NB4 (cell line): ENCODE measurements around the gene FARP1.

Source experiments
- DNase-seq: peaks from one replicate; pipeline ENCODE4 v3.0.0; 2010; ENCODE audit warnings: low read depth
- H3K4me3 ChIP-seq: one replicate; pipeline ENCODE4 v1.5.1; 2011; ENCODE audit warnings: mild to moderate bottlenecking, low read depth, low read length, moderate library complexity
- CTCF ChIP-seq: IDR thresholded peaks from one replicate; pipeline ENCODE4 v1.5.1; 2012; ENCODE audit warnings: low read depth, low read length
- MAX ChIP-seq: IDR thresholded peaks from 2 replicates; pipeline ENCODE4 v1.6.1; 2011; ENCODE audit warnings: low read depth, low read length
- MYC ChIP-seq: IDR thresholded peaks from 2 replicates; pipeline ENCODE4 v1.6.1; 2011; ENCODE audit warnings: low read depth, low read length
- POLR2A ChIP-seq: IDR thresholded peaks from 2 replicates; pipeline ENCODE4 v1.6.1; 2011; ENCODE audit warnings: mild to moderate bottlenecking; ENCODE audit not compliant: insufficient read length; ENCODE audit errors: extremely low read depth

Gene FARP1

GRCh38 chr13:98234348-98234747, 91.5 kb downstream of the FARP1 start:
- TF ChIP-seq MAX, result no peak
- TF ChIP-seq MYC, result no peak
- TF ChIP-seq CTCF, result no peak
- TF ChIP-seq POLR2A, result no peak
- DNase-seq, result no peak
- no peak overlapping the region for H3K4me3 ChIP-seq

GRCh38 chr13:98236197-98236596, 93.3 kb downstream of the FARP1 start:
- no peak for DNase-seq
- no peak for TF ChIP-seq POLR2A
- no peak for TF ChIP-seq MAX
- no peak for TF ChIP-seq MYC
- TF ChIP-seq CTCF, result no peak
- no peak overlapping the region for H3K4me3 ChIP-seq

GRCh38 chr13:98237331-98237730, 94.4 kb downstream of the FARP1 start:
- no peak overlapping the region for H3K4me3 ChIP-seq
- DNase-seq, result no peak
- TF ChIP-seq MYC (no peak), MAX (no peak), POLR2A (no peak), CTCF (no peak)

- TF ChIP-seq POLR2A, result no peak
- TF ChIP-seq MYC, result no peak
- TF ChIP-seq MAX, result no peak
- TF ChIP-seq CTCF, result no peak
- H3K4me3 ChIP-seq, result no peak overlapping the region
- no peak for DNase-seq
Measured at GRCh38 chr13:98239162-98240076, 96.5 kb downstream of the FARP1 start.

GRCh38 chr13:98240135-98240534, 97.2 kb downstream of the FARP1 start:
- no peak for DNase-seq
- no peak for TF ChIP-seq POLR2A
- TF ChIP-seq MYC, result no peak
- TF ChIP-seq MAX, result no peak
- TF ChIP-seq CTCF, result no peak
- no peak overlapping the region for H3K4me3 ChIP-seq
